SK-N-MC (cell line): ENCODE data around the gene GNAQ.

Experiments
- EZH2 ChIP-seq: fragments of 200-600 bp; sonication (generic); IDR thresholded peaks from one replicate; pipeline ENCODE4 v1.6.1; 2017; ENCODE audit warnings: antibody characterized with exemption
- FOXP2 ChIP-seq: optimal IDR thresholded peaks from 2 replicates; pipeline ENCODE3; 2011; ENCODE audit warnings: mild to moderate bottlenecking, moderate library complexity; ENCODE audit not compliant: insufficient read depth; ENCODE audit errors: extremely low read length, control extremely low read depth
- POLR2AphosphoS5 ChIP-seq: IDR thresholded peaks from 2 replicates; pipeline ENCODE4 v1.6.1; 2012; ENCODE audit warnings: mild to moderate bottlenecking, low read depth, low read length, borderline replicate concordance

- TF ChIP-seq EZH2 (no peak), FOXP2 (no peak), POLR2AphosphoS5 (no peak)
Observed at GRCh38 chr9:78010445-78010844, 21.2 kb downstream of the GNAQ start.
